Measurements from ENCODE around the gene DNAJC28. TPM values are rescaled to one million over a fixed set of nuclear protein-coding genes. Genes with fewer than 3 reads are reported as not detected.

Gene DNAJC28
- total RNA-seq, 1 donor from 2014 or later: 0.37 TPM

DNA sequence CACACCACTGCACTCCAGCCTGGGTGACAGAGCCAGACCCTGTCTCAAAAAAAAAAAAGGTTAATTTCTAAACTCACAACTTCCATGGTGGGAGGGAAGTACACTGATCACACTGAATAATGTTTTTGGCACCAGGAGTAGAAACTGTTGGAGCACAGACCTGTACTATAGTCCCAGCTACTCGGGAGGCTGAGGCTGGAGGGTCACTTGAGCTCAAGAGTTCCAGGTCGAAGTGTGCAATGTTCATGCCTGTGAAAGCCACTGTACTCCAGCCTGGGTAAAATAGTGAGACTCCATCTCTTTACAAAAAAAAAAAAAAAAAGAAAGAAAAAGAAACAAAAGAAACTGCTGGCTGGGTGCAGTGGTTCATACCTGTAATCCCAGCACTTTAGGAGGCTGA lies 47.0 kb downstream of the DNAJC28 start:
- intact Hi-C loops (cut with micrococcal nuclease): no loop called here
- Mint-ChIP-seq H3K4me3 (ENCODE audit: low read depth) (no peak overlapping the region), H3K27ac (no peak overlapping the region), H3K9me3 (no peaks in the 10 kb centered on the region), H3K36me3 (ENCODE audit: low read depth) (peaks cover 3% of the 10 kb centered on the region), H3K4me1 (ENCODE audit: low read depth) (peaks cover 3% of the 10 kb centered on the region), H3K27me3 (ENCODE audit: low read depth) (no peaks in the 10 kb centered on the region)
- DNase-seq (ENCODE audit: low spot score): no peak

DNA sequence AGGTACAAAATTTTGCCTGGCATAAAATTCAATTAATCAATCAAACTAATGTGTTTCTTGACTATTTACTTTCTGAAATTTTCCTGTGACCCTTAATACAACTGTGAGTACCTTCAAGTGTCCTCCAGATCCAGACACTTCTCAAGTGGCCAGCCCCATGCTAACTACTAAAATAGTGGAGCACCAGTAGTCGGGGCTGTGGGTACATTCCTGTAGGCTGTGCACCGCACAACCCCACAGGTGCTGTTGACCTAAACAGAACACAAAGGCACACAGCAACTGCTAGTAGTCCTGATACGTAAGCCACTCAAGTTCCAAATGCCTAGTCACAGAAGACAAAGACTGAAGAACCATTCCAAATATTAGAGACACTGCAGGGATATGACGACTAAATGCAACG lies 48.3 kb downstream of the DNAJC28 start:
- Mint-ChIP-seq H3K4me3 (ENCODE audit: low read depth) (no peak overlapping the region), H3K4me1 (ENCODE audit: low read depth) (peaks cover 3% of the 10 kb centered on the region), H3K27ac (no peak overlapping the region), H3K27me3 (ENCODE audit: low read depth) (no peaks in the 10 kb centered on the region), H3K36me3 (ENCODE audit: low read depth) (peaks cover 7% of the 10 kb centered on the region), H3K9me3 (no peaks in the 10 kb centered on the region)
- intact Hi-C loops (cut with micrococcal nuclease): no loop called here
- DNase-seq (ENCODE audit: low spot score): no peak

DNA sequence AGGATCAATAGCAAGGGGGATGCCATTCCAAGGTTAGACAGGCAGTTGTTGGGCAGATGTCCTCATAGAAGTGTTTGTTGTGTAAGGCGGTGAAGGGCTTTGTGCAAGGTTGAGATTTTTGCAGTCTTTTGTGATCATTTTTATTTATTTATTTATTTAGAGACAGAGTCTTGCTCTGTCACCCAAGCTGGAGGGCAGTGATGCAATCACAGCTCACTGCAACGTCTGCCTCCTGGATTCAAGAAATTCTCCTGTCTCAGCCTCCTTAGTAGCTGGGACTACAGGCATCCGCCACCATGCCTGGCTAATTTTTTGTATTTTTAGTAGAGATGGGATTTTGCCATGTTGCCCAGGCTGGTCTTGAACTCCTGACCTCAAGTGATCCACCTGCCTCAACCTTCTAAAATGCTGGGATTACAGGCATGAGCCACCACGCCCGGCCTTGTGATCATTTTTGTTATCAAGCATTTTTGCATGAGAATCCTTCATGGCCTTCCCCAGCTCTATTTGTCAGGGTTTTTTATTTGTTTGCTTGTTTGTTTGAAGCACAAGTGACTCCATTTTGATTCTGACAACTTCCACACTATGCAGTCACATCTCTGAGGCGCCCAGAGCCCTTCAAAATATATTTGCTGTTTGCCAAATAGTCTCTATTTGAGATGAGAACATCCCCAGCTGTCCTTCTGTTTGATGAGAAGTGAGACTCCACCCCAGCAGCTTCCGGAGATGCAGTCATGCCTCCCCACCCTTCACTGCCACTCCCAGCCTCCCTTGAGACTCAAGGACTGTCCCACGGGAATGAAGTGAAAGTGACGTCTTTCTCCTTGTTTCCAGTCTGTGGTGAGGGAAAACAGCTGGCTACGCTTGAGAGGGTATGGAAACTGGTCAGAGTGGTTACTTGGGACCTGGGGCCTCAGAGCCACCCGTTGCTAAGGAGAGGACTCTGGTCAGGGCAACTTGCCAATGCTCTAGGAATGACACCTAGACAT lies 49.7 kb downstream of the DNAJC28 start:
- Mint-ChIP-seq H3K36me3 (ENCODE audit: low read depth) (peaks cover 18% of the 10 kb centered on the region), H3K4me1 (ENCODE audit: low read depth) (peaks cover 3% of the 10 kb centered on the region)

More for the DNA sequence above, 49.7 kb downstream of the DNAJC28 start:
- no peaks in the 10 kb centered on the region for H3K27me3 Mint-ChIP-seq (ENCODE audit: low read depth)
- no peak overlapping the region for H3K4me3 Mint-ChIP-seq (ENCODE audit: low read depth)
- DNase-seq (ENCODE audit: low spot score): no peak
- H3K9me3 Mint-ChIP-seq: no peaks in the 10 kb centered on the region
- intact Hi-C loops (cut with micrococcal nuclease): no loop called here
- no peak overlapping the region for H3K27ac Mint-ChIP-seq

Other genes with a start within 250 kb of the DNAJC28 start
- 23.4 and 24.7 TPM in 2 replicates for gene IL10RB, start 225.3 kb downstream of the DNAJC28 start, total RNA-seq
- gene IFNAR1, start 166.7 kb downstream of the DNAJC28 start, total RNA-seq: 26.8 and 27.9 TPM in 2 replicates
- 14.5 and 16.2 TPM in 2 replicates for gene IFNGR2, start 88.3 kb downstream of the DNAJC28 start, total RNA-seq
- 16.5 and 18.7 TPM in 2 replicates for gene TMEM50B, start 11.7 kb downstream of the DNAJC28 start, total RNA-seq
- 197 and 199 TPM in 2 replicates for gene GART, start 50.4 kb upstream of the DNAJC28 start, total RNA-seq
- 345 and 376 TPM in 2 replicates for gene SON, start 51.3 kb upstream of the DNAJC28 start, total RNA-seq
- gene DONSON, start 97.0 kb upstream of the DNAJC28 start, total RNA-seq: 40.3 and 41.7 TPM in 2 replicates
- gene CRYZL1, start 150.0 kb upstream of the DNAJC28 start, total RNA-seq: 30.4 and 36.5 TPM in 2 replicates
- 5.9 and 7.9 TPM in 2 replicates for gene ITSN1, start 150.8 kb upstream of the DNAJC28 start, total RNA-seq